SK-N-SH (cell line): ENCODE measurements around the gene CLCN2. TPM values are rescaled to one million over a fixed set of nuclear protein-coding genes. Genes with fewer than 3 reads are reported as not detected.

Experiments used
- CTCF ChIA-PET: fragments of 300-600, 350-600 bp; formaldehyde crosslinking; extraction: SDS; loops from one replicate; lab custom pipeline; 2021; lab: Yijun Ruan, JAX
- POLR2A ChIA-PET: fragments of 350-600 bp; sonication (Branson Sonifier 250); formaldehyde crosslinking; extraction: SDS; loops from one replicate; lab custom pipeline; 2020; ENCODE audit warnings: antibody characterized with exemption, inconsistent platforms; lab: Yijun Ruan, JAX
- DNase-seq: peaks from one replicate; pipeline ENCODE4 v3.0.0; 2012
- H2AFZ ChIP-seq: fragments of 200-600 bp; sonication (generic); 2 replicates; pipeline ENCODE4 v1.8.1; 2016; ENCODE audit warnings: antibody characterized with exemption, mild to moderate bottlenecking, low read depth
- H3F3A ChIP-seq: fragments of 200-600 bp; sonication (generic); replicated peaks from 2 replicates; pipeline ENCODE3; 2016; ENCODE audit warnings: antibody characterized with exemption, mild to moderate bottlenecking; ENCODE audit not compliant: insufficient read depth
- H3K27ac ChIP-seq, 2 experiments: fragments of 200-500 bp in 1 of 2; fragments of 200-600 bp in 1 of 2; sonication (Bioruptor generic) in 1 of 2; sonication (generic), shearing (Covaris generic) in 1 of 2; 2 replicates each; pipeline versions ENCODE4 v1.5.1 to v1.6.1; 2014 to 2016; ENCODE audit warnings: low read depth in 2 of 2, inconsistent platforms in 1 of 2, low read length in 1 of 2, mild to moderate bottlenecking in 1 of 2, mixed read lengths in 1 of 2
- H3K27me3 ChIP-seq: fragments of 200-600 bp; sonication (generic), shearing (Covaris generic); 2 replicates; pipeline ENCODE4 v1.6.1; 2016; ENCODE audit warnings: mixed run types; ENCODE audit not compliant: insufficient read depth
- H3K36me3 ChIP-seq, 2 experiments: fragments of 200-500 bp in 1 of 2; fragments of 200-600 bp in 1 of 2; sonication (Bioruptor generic) in 1 of 2; sonication (generic) in 1 of 2; replicated peaks in 1 of 2; 2 replicates each; pipeline versions ENCODE3 to v1.5.1; 2014 to 2016; ENCODE audit warnings: low read length in 1 of 2, mild to moderate bottlenecking in 1 of 2; ENCODE audit not compliant: insufficient read depth in 2 of 2, control insufficient read depth in 1 of 2
- H3K4me1 ChIP-seq, 2 experiments: fragments of 200-500 bp in 1 of 2; fragments of 200-600 bp in 1 of 2; sonication (Bioruptor generic) in 1 of 2; sonication (generic), shearing (Covaris generic) in 1 of 2; 2 replicates each; pipeline versions ENCODE4 v1.5.1 to v1.6.1; 2014 to 2016; ENCODE audit warnings: low read depth in 1 of 2, low read length in 1 of 2, mixed run types in 1 of 2; ENCODE audit not compliant: insufficient read depth in 2 of 2, control insufficient read depth in 1 of 2
- H3K4me2 ChIP-seq: fragments of 200-600 bp; sonication (generic), shearing (Covaris generic); 2 replicates; pipeline ENCODE4 v1.6.1; 2017; ENCODE audit warnings: mixed run types
- H3K4me3 ChIP-seq, 2 experiments: fragments of 200-500 bp in 1 of 2; fragments of 200-600 bp in 1 of 2; sonication (Bioruptor generic) in 1 of 2; sonication (generic), shearing (Covaris generic) in 1 of 2; 2 replicates each; pipeline versions ENCODE4 v1.5.1 to v1.8.1; 2014 to 2016; ENCODE audit warnings: low read depth in 2 of 2, inconsistent platforms in 1 of 2, low read length in 1 of 2, mild to moderate bottlenecking in 1 of 2, mixed read lengths in 1 of 2, moderate library complexity in 1 of 2
- H3K79me2 ChIP-seq: fragments of 200-600 bp; sonication (generic); 2 replicates; pipeline ENCODE4 v1.8.1; 2017; ENCODE audit warnings: mild to moderate bottlenecking; ENCODE audit not compliant: insufficient read depth
- H3K9ac ChIP-seq: fragments of 200-600 bp; sonication (generic); 2 replicates; pipeline ENCODE4 v1.6.1; 2017; ENCODE audit warnings: mixed run types
- H3K9me2 ChIP-seq: fragments of 200-600 bp; sonication (generic); 2 replicates; pipeline ENCODE4 v1.6.1; 2017; ENCODE audit warnings: mixed run types
- H3K9me3 ChIP-seq: fragments of 200-600 bp; sonication (generic); 2 replicates; pipeline ENCODE4 v1.6.1; 2017; ENCODE audit warnings: mixed run types, mild to moderate bottlenecking, moderate library complexity
- H4K20me1 ChIP-seq: fragments of 200-600 bp; sonication (generic); 2 replicates; pipeline ENCODE4 v1.6.1; 2017; ENCODE audit warnings: mild to moderate bottlenecking, mixed run types; ENCODE audit not compliant: insufficient read depth
- CHD2 ChIP-seq: fragments of 150-350 bp; IDR thresholded peaks from 2 replicates; pipeline ENCODE4 v1.6.1; 2018; ENCODE audit warnings: low read length; ENCODE audit not compliant: partially characterized antibody
- CTCF ChIP-seq: fragments of 200-600 bp; sonication (generic); IDR thresholded peaks from 2 replicates; pipeline ENCODE4 v1.6.1; 2017; ENCODE audit warnings: antibody characterized with exemption, mild to moderate bottlenecking, moderate library complexity
- JUND ChIP-seq: IDR thresholded peaks from 2 replicates; pipeline ENCODE4 v1.4.0; 2012
- NFIC ChIP-seq: IDR thresholded peaks from 2 replicates; pipeline ENCODE4 v1.4.0; 2012; ENCODE audit warnings: borderline replicate concordance
- PBX3 ChIP-seq: IDR thresholded peaks from 2 replicates; pipeline ENCODE4; 2012
- POLR2AphosphoS5 ChIP-seq: IDR thresholded peaks from 2 replicates; pipeline ENCODE4 v1.6.1; 2012; ENCODE audit warnings: low read depth, low read length
- RFX5 ChIP-seq: IDR thresholded peaks from 2 replicates; pipeline ENCODE4 v1.6.1; 2012; ENCODE audit warnings: mild to moderate bottlenecking, improper control_type of control experiment, low read length
- RXRA ChIP-seq: IDR thresholded peaks from 2 replicates; pipeline ENCODE4 v1.4.0; 2012; ENCODE audit warnings: low read depth, mild to moderate bottlenecking, borderline replicate concordance
- YY1 ChIP-seq: IDR thresholded peaks from 2 replicates; pipeline ENCODE4 v1.4.0; 2012; ENCODE audit warnings: low read depth, mild to moderate bottlenecking
- ZBTB33 ChIP-seq: IDR thresholded peaks from 2 replicates; pipeline ENCODE4 v1.4.0; 2012; ENCODE audit warnings: low read depth, borderline replicate concordance
- WGBS: methylation state at CpG from one replicate; pipeline ENCODE4 v1.1.6; 2017; ENCODE audit warnings: low lambda C conversion rate; 5-methylcytosine and 5-hydroxymethylcytosine counted together
- polyA plus RNA-seq, 3 experiments: library from polyadenylated mRNA; depleted of rRNA; stranded (reverse); fragments of >200 nt; gene quantifications; 2 replicates each; pipeline ENCODE4 v1.2.3, GENCODE V29; 2012

CLCN2 gene
- polyA plus RNA-seq, 1 of the 3 experiments (the other 2 are of a cell fraction) = 9.1 TPM

- Histone ChIP-seq H3F3A (peaks cover 36% of the 10 kb centered on the region), H3K9me3 (no peaks in the 10 kb centered on the region), H3K36me3 (peaks cover 27 to 29% of the 10 kb centered on the region in 2 experiments), H2AFZ (no peak overlapping the region), H3K79me2 (peaks cover 70% of the 10 kb centered on the region), H3K9ac (peak overlapping the region; percentile 94; the same call in 1 of the 2 replicates), H3K9me2 (no peaks in the 10 kb centered on the region), H3K4me1 (peaks cover 31 to 38% of the 10 kb centered on the region in 2 experiments; a peak in 3 of 4 replicates), H3K27ac (peak overlapping the region in 1 of 2 experiments; percentile 86; a peak in 1 of 4 replicates), H3K4me2 (peak overlapping the region; percentile 99), H3K4me3 (peak overlapping the region; percentile 64 to 70), H4K20me1 (peaks cover 59% of the 10 kb centered on the region), H3K27me3 (no peaks in the 10 kb centered on the region)
- ChIA-PET CTCF (no interaction called here), POLR2A (interaction anchor here (2.2 to 2.3 kb wide), 2 partner anchors 10 to 21 kb away, joined by 5 to 8 read pairs; partner anchors contain the start of gene FAM131A)
- TF ChIP-seq ZBTB33 = no peak
- no peak for TF ChIP-seq CTCF
- no peak for TF ChIP-seq JUND
- no peak for TF ChIP-seq CHD2
- TF ChIP-seq PBX3 = no peak
- no peak for TF ChIP-seq POLR2AphosphoS5
- TF ChIP-seq RFX5 = no peak
- TF ChIP-seq YY1 = no peak
- TF ChIP-seq NFIC = no peak
- no peak for TF ChIP-seq RXRA
- no peak for DNase-seq
- WGBS = 82% methylated on average over 7 of the region's 7 CpGs
These were observed 44.6 kb downstream of the CLCN2 start for GRCh38 chr3:184316792-184317191.
